ENCODE data around the gene PHACTR3.

DNA sequence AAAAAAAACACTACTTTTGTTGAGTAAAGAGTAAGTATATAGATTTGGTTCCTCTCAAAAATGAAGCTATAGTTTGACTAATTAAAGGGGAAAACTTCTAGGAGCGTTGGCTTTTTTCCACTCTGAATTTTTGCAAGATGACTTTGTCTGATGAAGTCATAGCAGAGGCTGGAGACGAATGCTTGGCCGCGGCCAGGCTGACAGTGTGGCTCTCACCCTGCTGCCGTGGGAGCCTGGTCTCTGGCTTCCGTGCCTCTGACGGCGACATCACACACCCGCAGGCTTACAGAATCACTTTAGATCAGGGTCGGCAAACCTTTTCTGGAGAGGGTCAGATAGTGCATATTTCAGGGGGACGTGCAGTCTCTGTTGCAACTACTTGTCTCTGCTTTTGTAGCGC, 145.0 kb downstream of the PHACTR3 start:
- no peak for TF ChIP-seq EZH2 (IDR thresholded peaks at IDR 0.05; ENCODE audit: low read depth, unreplicated experiment)
- TF ChIP-seq, protein P1, sequence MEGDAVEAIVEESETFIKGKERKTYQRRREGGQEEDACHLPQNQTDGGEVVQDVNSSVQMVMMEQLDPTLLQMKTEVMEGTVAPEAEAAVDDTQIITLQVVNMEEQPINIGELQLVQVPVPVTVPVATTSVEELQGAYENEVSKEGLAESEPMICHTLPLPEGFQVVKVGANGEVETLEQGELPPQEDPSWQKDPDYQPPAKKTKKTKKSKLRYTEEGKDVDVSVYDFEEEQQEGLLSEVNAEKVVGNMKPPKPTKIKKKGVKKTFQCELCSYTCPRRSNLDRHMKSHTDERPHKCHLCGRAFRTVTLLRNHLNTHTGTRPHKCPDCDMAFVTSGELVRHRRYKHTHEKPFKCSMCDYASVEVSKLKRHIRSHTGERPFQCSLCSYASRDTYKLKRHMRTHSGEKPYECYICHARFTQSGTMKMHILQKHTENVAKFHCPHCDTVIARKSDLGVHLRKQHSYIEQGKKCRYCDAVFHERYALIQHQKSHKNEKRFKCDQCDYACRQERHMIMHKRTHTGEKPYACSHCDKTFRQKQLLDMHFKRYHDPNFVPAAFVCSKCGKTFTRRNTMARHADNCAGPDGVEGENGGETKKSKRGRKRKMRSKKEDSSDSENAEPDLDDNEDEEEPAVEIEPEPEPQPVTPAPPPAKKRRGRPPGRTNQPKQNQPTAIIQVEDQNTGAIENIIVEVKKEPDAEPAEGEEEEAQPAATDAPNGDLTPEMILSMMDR (conservative IDR thresholded peaks at IDR 0.05; ENCODE audit: low read depth in 2 of 2): no peak
- TF ChIP-seq CREB1 (CRISPR knock-in tag; IDR thresholded peaks at IDR 0.05; ENCODE audit: low read depth): no peak
- no peak for TF ChIP-seq EZH2phosphoT487 (IDR thresholded peaks at IDR 0.05; ENCODE audit: unreplicated experiment)
- no peak for TF ChIP-seq POLR2AphosphoS5 (IDR thresholded peaks at IDR 0.05; ENCODE audit: low read depth)
- TF ChIP-seq STAT1 (IDR thresholded peaks at IDR 0.05; ENCODE audit: unreplicated experiment): no peak
- TF ChIP-seq, protein P2, sequence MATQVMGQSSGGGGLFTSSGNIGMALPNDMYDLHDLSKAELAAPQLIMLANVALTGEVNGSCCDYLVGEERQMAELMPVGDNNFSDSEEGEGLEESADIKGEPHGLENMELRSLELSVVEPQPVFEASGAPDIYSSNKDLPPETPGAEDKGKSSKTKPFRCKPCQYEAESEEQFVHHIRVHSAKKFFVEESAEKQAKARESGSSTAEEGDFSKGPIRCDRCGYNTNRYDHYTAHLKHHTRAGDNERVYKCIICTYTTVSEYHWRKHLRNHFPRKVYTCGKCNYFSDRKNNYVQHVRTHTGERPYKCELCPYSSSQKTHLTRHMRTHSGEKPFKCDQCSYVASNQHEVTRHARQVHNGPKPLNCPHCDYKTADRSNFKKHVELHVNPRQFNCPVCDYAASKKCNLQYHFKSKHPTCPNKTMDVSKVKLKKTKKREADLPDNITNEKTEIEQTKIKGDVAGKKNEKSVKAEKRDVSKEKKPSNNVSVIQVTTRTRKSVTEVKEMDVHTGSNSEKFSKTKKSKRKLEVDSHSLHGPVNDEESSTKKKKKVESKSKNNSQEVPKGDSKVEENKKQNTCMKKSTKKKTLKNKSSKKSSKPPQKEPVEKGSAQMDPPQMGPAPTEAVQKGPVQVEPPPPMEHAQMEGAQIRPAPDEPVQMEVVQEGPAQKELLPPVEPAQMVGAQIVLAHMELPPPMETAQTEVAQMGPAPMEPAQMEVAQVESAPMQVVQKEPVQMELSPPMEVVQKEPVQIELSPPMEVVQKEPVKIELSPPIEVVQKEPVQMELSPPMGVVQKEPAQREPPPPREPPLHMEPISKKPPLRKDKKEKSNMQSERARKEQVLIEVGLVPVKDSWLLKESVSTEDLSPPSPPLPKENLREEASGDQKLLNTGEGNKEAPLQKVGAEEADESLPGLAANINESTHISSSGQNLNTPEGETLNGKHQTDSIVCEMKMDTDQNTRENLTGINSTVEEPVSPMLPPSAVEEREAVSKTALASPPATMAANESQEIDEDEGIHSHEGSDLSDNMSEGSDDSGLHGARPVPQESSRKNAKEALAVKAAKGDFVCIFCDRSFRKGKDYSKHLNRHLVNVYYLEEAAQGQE (IDR thresholded peaks at IDR 0.05; ENCODE audit: unreplicated experiment): no peak
